GM19043 (cell line): ENCODE results near the gene CTNNA1.
A peak's percentile ranks its signal among the peaks of the same experiment; 100 is the strongest.
"Not testable (repeated sequence)": the region's sequence is repeated elsewhere in the genome, so short reads cannot be mapped to it uniquely, and the experiment has no call there.

Experiments used
- ATAC-seq: cut with Tn5 transposase; IDR thresholded peaks from one replicate; pipeline ENCODE4 v1.9.1; 2021; ENCODE audit warnings: low read depth; ENCODE audit not compliant: unreplicated experiment

Gene CTNNA1

GRCh38 chr5:138752951-138753793 lies at the start of gene CTNNA1:
Gene CTNNA1 (plus strand): TSS chr5:138753425. CDS start chr5:138781925, 28,500 bp downstream.
- peak; percentile 53 for ATAC-seq

- ATAC-seq, result not testable (repeated sequence)
Measured at GRCh38 chr5:138703777-138704176, 49.4 kb upstream of the CTNNA1 start.

DNA sequence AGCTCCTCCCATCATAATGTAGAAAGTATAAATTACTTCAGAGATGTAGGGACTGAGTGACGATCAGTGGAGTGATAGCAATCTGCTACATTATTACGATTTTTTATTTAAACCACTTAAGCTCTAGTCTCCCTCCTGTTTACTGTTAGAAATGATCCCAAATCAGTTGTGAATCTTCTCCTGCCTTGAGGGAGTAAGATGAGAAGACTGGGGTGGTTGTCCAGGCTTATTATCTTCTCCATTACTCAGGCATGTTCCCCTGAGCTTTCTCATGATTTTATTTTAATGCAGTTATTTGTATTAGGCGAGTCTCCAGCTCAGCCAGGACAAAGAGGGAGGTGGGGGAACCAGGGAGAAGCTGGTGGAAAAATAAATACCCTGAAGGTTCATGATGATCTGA lies 48.2 kb upstream of the CTNNA1 start:
- no peak for ATAC-seq

GRCh38 chr5:138705567-138705966 lies 47.7 kb upstream of the CTNNA1 start:
- ATAC-seq, result no peak

- no peak for ATAC-seq
Measured at GRCh38 chr5:138706655-138707480, 46.4 kb upstream of the CTNNA1 start.

DNA sequence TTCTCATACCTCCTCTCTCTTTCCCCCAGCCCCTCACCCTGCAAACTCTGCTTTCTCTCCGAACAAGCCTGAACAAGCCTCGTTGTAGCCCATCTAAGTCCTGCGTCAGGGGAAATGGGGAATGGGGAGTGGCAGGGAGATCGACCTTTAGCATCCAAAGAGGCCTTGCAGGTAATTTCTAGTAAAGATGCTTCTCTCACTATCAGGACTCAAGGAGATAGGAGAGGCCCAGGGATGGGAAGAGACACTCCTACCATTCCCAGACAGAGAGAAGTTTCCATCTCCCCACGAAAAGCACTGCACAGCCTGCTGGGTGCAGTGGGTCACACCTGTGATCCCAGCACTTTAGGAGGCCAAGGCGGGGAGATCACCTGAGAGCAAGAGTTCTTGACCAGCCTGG lies 44.4 kb upstream of the CTNNA1 start:
- ATAC-seq, result no peak

- no peak for ATAC-seq
Measured at GRCh38 chr5:138709202-138709601, 44.0 kb upstream of the CTNNA1 start.

GRCh38 chr5:138711087-138711486 lies 42.1 kb upstream of the CTNNA1 start:
- no peak for ATAC-seq

- no peak for ATAC-seq
Measured at GRCh38 chr5:138711811-138712210, 41.4 kb upstream of the CTNNA1 start.

DNA sequence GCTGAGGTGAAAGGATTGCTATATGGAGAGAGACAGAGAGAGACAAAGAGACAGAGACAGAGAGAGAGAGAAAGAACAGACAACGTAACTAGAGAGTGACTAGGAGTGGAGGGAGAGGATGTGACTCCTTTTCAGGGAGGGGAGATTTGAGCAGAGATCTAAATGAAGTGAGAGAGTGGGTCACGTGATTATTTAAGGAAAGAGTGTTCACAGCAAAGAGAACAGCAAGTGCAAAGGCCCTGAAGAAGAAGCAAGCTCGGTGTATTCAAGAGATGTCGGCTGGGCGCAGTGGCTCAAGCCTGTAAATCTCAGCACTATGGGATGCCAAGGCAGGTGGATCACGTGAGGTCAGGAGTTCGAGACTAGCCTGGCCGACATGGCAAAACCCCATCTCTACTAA lies 40.9 kb upstream of the CTNNA1 start:
- ATAC-seq, result no peak

DNA sequence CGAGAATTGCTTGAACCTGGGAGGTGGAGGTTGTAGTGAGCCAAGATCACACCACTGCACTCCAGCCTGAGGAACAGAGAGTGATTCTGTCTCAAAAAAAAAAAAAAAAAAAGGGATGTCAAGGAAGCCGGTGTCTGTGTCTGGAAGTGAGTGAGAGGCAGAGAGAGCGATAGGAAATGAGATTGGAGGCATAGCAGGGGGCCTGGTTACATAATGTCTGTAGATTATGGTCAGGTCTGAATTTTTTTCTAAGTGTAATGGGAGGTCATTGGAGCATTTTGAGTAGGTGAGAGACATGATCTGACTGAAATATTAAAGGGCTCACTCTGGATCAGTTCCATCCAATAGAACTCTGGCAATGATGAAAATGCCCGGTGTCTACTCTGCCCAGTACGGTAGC lies 40.4 kb upstream of the CTNNA1 start:
- no peak for ATAC-seq

DNA sequence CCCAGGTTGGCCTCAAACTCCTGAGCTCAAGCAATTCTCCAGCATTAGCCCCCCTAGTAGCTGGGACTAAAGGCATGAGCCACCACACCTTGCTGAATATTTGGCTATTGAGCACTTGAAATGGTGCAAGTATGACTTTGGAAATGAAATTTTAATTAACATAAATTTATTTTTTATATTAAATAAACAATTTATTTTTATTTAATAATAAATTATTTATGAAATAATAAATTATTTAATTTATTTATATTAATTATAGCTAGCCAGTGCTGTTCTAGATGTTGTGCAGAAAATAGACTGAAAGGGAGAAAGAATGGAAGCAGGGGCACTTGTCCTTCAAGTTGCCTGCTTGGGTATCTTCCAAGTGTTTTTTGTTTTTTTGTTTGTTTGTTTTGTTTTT lies 40.0 kb upstream of the CTNNA1 start:
- ATAC-seq, result no peak

- ATAC-seq, result no peak
Measured at GRCh38 chr5:138714694-138715093, 38.5 kb upstream of the CTNNA1 start.

- ATAC-seq, result not testable (repeated sequence)
Measured at GRCh38 chr5:138715931-138716432, 37.2 kb upstream of the CTNNA1 start.

- ATAC-seq, result no peak
Measured at GRCh38 chr5:138716456-138716924, 36.7 kb upstream of the CTNNA1 start.

DNA sequence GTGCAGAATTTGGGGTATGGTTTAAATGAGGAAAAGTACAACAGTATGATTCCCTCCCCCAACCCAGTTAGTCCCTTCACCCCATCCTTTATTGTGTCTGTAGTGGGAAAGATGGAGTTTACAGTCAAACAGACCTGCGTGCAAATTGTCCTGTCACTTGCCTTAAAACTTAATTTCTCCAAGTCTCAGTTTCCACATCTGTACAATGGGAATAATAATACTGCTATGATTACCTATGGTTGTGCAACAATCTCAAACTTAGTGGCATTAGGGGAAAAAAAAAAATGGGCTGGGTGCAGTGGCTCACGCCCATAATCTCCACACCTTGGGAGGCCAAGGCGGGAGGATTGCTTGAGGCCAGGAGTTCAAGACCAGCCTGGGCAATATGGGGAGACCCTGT lies 35.8 kb upstream of the CTNNA1 start:
- ATAC-seq, result no peak

GRCh38 chr5:138719811-138720210 lies 33.4 kb upstream of the CTNNA1 start:
- ATAC-seq, result no peak

- ATAC-seq, result no peak
Measured at GRCh38 chr5:138720840-138721239, 32.4 kb upstream of the CTNNA1 start.

- ATAC-seq, result no peak
Measured at GRCh38 chr5:138721979-138722378, 31.2 kb upstream of the CTNNA1 start.

GRCh38 chr5:138722544-138723177 lies 30.6 kb upstream of the CTNNA1 start:
- ATAC-seq, result no peak
